Measurements from ENCODE around the gene PPEF2.

PPEF2 gene, protein sequence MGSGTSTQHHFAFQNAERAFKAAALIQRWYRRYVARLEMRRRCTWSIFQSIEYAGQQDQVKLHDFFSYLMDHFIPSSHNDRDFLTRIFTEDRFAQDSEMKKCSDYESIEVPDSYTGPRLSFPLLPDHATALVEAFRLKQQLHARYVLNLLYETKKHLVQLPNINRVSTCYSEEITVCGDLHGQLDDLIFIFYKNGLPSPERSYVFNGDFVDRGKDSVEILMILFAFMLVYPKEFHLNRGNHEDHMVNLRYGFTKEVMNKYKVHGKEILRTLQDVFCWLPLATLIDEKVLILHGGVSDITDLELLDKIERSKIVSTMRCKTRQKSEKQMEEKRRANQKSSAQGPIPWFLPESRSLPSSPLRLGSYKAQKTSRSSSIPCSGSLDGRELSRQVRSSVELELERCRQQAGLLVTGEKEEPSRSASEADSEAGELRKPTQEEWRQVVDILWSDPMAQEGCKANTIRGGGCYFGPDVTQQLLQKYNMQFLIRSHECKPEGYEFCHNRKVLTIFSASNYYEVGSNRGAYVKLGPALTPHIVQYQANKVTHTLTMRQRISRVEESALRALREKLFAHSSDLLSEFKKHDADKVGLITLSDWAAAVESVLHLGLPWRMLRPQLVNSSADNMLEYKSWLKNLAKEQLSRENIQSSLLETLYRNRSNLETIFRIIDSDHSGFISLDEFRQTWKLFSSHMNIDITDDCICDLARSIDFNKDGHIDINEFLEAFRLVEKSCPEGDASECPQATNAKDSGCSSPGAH

DNA sequence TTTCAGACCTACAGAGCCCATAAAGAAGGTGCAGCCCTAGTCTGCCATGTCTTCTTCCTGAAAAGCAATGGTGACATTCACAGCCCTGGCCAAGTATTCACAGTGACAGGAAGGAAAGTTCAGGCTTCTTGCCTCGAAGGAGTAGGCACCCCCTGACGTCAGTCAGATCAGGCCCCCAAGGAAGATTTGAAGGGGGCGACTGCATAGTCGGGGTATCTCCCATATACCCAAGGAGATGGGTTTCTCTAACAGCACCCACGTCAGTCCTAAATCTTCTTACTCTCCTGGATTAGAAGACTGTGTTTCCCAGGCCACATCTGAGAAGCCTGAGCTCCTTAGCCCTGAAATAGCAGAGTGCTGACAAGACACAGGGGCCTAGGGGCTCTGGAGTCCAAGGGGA is at the start of gene PPEF2:
TSS of gene PPEF2 (minus strand) at position 101 of the 400 bp plus-strand sequence. CDS start 6,127 bp downstream, outside the sequence.
- no peak within 1 kb of the TSS for H3K4me3 ChIP-seq (ENCODE audit: low read length)
- TF ChIP-seq, protein P1, sequence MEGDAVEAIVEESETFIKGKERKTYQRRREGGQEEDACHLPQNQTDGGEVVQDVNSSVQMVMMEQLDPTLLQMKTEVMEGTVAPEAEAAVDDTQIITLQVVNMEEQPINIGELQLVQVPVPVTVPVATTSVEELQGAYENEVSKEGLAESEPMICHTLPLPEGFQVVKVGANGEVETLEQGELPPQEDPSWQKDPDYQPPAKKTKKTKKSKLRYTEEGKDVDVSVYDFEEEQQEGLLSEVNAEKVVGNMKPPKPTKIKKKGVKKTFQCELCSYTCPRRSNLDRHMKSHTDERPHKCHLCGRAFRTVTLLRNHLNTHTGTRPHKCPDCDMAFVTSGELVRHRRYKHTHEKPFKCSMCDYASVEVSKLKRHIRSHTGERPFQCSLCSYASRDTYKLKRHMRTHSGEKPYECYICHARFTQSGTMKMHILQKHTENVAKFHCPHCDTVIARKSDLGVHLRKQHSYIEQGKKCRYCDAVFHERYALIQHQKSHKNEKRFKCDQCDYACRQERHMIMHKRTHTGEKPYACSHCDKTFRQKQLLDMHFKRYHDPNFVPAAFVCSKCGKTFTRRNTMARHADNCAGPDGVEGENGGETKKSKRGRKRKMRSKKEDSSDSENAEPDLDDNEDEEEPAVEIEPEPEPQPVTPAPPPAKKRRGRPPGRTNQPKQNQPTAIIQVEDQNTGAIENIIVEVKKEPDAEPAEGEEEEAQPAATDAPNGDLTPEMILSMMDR (IDR thresholded peaks at IDR 0.05; ENCODE audit: insufficient read depth, low read depth, low read length, missing control alignments), result no peak
- DNase-seq (ENCODE audit: low read depth), result no peak

DNA sequence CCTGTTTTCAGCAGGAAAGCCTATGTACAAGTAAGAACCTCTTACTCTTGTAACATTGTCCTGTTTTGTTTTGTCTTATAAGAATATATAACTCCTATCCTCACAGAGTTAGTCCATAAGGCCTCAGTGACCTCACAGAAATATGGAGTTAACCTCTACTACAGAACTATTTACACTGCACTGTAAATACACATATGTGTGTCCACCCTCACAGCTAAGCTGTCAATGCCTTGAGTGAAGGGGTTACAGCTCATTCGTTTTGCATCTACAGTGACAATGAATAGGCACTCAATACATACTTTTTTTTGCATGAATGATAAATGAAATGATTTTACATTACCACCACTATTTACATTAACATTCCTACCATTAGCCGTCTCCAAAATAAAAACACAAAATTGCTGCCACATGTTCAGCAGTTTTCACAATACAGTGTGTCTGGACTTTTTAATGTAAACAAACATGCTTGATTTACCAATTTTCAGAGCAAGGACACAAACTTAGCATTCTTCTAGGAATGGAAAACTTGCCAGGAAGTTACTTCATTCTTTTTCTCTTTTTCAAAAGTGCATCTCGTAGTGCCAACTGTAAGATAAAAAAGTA is 48.1 kb upstream of the PPEF2 start:
- TF ChIP-seq, protein P1 (IDR thresholded peaks at IDR 0.05; ENCODE audit: insufficient read depth, low read depth, low read length, missing control alignments), result no peak
- no peak for DNase-seq (ENCODE audit: low read depth)
- H3K4me3 ChIP-seq (ENCODE audit: low read length), result no peak overlapping the region

DNA sequence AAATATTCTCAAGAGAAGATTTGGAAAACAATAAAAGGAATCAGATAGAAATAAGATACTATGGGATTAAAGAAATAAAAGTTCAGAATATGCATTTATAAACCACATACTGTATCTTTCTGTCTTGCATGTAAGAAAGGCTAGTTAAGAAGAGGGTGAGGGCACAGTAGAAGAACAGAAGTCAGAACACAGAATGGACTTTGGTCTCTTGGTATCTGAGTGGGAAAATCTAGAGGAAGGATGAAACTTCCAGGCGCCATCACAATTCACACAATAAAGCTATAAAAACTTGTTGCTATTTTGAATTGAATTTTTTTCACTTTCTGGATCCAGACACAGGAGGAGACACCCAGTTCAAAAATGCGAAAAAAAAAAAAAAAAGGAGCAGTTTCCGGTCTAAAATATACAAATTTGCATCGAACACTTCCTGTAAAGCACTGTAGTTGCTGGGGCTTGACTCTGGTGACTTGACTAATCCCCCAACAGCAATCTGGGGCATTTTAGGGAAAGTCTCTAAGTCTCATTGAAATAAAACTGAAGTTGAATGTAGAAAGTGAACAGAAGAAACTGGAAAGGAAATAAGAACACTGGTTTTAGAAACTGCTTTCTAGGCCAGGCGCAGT is 46.7 kb upstream of the PPEF2 start:
- TF ChIP-seq, protein P1 (IDR thresholded peaks at IDR 0.05; ENCODE audit: insufficient read depth, low read depth, low read length, missing control alignments), result no peak
- no peak overlapping the region for H3K4me3 ChIP-seq (ENCODE audit: low read length)
- DNase-seq (ENCODE audit: low read depth), result no peak

DNA sequence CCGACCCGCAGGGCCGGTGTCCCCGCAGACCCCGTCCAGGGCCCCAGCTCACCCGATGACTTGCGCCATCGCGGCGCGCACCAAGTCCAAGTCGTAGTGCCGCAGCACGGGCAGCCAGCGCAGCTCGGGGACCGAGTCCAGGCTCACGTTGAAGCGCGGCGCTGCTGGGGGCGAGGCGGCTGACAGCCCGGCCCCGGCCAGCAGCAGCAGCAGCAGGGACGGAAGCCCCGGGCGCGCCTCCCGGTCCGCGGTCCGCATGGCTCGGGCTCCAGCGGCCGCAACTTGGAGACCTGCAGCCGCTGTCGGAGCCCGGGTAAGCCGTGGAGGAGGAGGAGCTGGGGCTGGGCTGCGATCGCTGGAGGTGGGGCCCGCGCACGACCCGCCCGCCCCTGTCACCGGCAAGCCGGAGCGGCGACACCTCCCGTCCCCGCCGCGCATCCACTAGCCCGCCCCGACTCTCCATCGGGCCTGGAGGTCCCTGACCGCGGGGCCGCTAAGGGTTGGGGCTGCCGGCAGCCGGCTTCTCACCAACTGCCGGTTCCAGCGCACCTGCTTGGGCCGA is 38.5 kb upstream of the PPEF2 start, which contains the start of gene NAAA:
TSS of gene NAAA (minus strand) at position 322 of the 562 bp plus-strand sequence. CDS start at position 258, 64 bp downstream.
- DNase-seq (ENCODE audit: low read depth), result peak; percentile 68
- TF ChIP-seq, protein P1 (IDR thresholded peaks at IDR 0.05; ENCODE audit: insufficient read depth, low read depth, low read length, missing control alignments), result no peak
- peak within 1 kb of the TSS; percentile 74 for H3K4me3 ChIP-seq (ENCODE audit: low read length)

DNA sequence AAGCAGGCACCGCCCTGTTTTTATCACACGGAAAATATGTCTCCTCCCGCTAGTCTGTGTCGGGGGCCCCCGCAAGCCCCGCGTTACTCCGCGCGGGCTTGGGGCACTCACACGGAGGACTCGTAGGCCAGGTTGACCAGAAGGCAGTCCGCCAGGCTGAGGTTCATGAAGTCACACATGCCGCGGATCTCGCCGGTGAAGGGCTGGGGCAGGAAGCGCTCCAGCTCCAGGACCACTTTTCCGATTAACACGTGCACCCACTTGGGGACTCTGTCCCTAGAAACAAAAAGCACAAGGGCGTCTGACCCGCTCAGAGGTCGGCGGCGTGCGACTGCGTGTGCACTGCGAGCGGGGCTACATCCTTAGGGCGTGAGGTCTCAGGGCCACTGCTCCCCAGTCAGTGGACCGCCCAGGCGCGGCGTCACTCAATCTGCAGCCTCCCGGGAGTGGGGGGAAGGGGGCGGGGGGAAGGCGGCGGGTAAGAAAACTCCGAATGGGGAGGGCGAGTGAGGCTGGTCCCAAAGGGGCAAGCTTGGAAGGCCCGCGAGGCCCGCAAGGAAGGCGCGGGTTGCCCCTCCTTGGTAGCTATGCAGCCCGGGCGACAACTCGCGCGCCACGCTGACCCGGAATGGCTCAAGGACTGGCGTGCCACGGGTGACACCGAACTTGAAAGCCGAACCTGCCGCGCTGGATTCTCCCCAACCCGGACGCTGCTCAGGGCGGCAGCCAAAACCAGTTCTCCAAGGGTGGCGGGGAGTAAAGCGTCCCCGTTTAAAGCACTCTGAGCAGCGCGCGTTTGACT is 37.8 kb upstream of the PPEF2 start:
- peak overlapping the region; percentile 74 for H3K4me3 ChIP-seq (ENCODE audit: low read length)
- TF ChIP-seq, protein P1 (IDR thresholded peaks at IDR 0.05; ENCODE audit: insufficient read depth, low read depth, low read length, missing control alignments), result no peak
- peak; percentile 56 for DNase-seq (ENCODE audit: low read depth)

All from epithelial cell of esophagus (primary cell).